HCT116 (cell line): ENCODE data around the gene CRIM1. TPM values are rescaled to one million over a fixed set of nuclear protein-coding genes. Genes with fewer than 3 reads are reported as not detected.

Experiments used
- ATAC-seq: fragments of 200-7000 bp; cut with Tn5 transposase; 2 replicates; pipeline ENCODE4 v1.9.1; 2020; ENCODE audit warnings: mild to moderate bottlenecking, moderate library complexity
- BruUV-seq: library from RNA; stranded (reverse); fragments of 400-500 nt; replicated peaks from 2 replicates; lab custom pipeline; 2021; lab: Mats Ljungman, UMichigan
- CTCF ChIA-PET: fragments of 300-600 bp; sonication (Branson Sonifier 250); formaldehyde crosslinking; loops from one replicate; lab custom pipeline; 2021; ENCODE audit warnings: antibody characterized with exemption; lab: Charles Lee
- POLR2A ChIA-PET: fragments of 300-600, 350-600 bp; sonication (Branson Sonifier 250); formaldehyde crosslinking; loops from one replicate; lab custom pipeline; 2021; ENCODE audit warnings: antibody characterized with exemption; lab: Charles Lee
- RAD21 ChIA-PET, 2 experiments: fragments of 300-600 bp; sonication (Branson Sonifier 250); formaldehyde crosslinking; loops; one replicate each; lab custom pipeline; 2023; ENCODE audit warnings: low total read pairs in 2 of 2; ENCODE audit not compliant: uncharacterized antibody in 2 of 2, unreplicated experiment in 2 of 2, low non-redundant PET in 1 of 2; lab: Charles Lee
- DNase-seq: peaks from one replicate; pipeline ENCODE4 v3.0.0-alpha.2; 2010; ENCODE audit warnings: low read depth, low spot score
- H2AFZ ChIP-seq: fragments of 200-600 bp; shearing (Covaris generic), sonication (generic); 2 replicates; pipeline ENCODE4 v1.6.1; 2017; ENCODE audit warnings: low read depth, mixed run types, mixed read lengths, antibody characterized with exemption, low read length; ENCODE audit not compliant: poor library complexity, severe bottlenecking
- H3K27ac ChIP-seq: 2 replicates; pipeline ENCODE4 v1.5.1; 2012; ENCODE audit warnings: low read depth, low read length
- H3K27me3 ChIP-seq: fragments of 200-600 bp; sonication (generic); 2 replicates; pipeline ENCODE4 v1.6.1; 2016; ENCODE audit warnings: mixed run types, low read length, mixed read lengths; ENCODE audit not compliant: insufficient read depth
- H3K36me3 ChIP-seq, 2 experiments: fragments of 200-500 bp in 1 of 2; fragments of 200-600 bp in 1 of 2; sonication (Bioruptor generic) in 1 of 2; sonication (generic) in 1 of 2; 2 replicates each; pipeline versions ENCODE4 v1.5.1 to v1.6.1; 2014 to 2016; ENCODE audit warnings: low read length in 2 of 2, inconsistent platforms in 1 of 2, mixed read lengths in 1 of 2, mixed run types in 1 of 2; ENCODE audit not compliant: insufficient read depth in 2 of 2, control insufficient read depth in 1 of 2
- H3K4me1 ChIP-seq, 2 experiments: fragments of 200-600 bp in 1 of 2; sonication (generic) in 1 of 2; 2 replicates each; pipeline versions ENCODE4 v1.5.1 to v1.6.1; 2012 to 2017; ENCODE audit warnings: low read length in 2 of 2, inconsistent platforms in 1 of 2, mild to moderate bottlenecking in 1 of 2, mixed read lengths in 1 of 2, mixed run types in 1 of 2, moderate library complexity in 1 of 2; ENCODE audit not compliant: insufficient read depth in 2 of 2, control insufficient read depth in 1 of 2
- H3K4me2 ChIP-seq: fragments of 200-600 bp; sonication (generic); 2 replicates; pipeline ENCODE4 v1.6.1; 2017; ENCODE audit warnings: mixed run types, low read length, mixed read lengths
- H3K4me3 ChIP-seq, 2 experiments: fragments of 200-600 bp in 1 of 2; sonication (generic) in 1 of 2; replicated peaks in 1 of 2; 2 replicates each; pipeline ENCODE4 v1.5.1; 2011 to 2016; ENCODE audit warnings: low read length in 2 of 2, control low read depth in 1 of 2, low read depth in 1 of 2, mild to moderate bottlenecking in 1 of 2, mixed read lengths in 1 of 2, mixed run types in 1 of 2
- H3K79me2 ChIP-seq: fragments of 200-600 bp; sonication (generic); 2 replicates; pipeline ENCODE4 v1.6.1; 2017; ENCODE audit warnings: mild to moderate bottlenecking, mixed run types, low read length, moderate library complexity, mixed read lengths; ENCODE audit not compliant: insufficient read depth
- H3K9ac ChIP-seq: fragments of 200-600 bp; sonication (generic); 2 replicates; pipeline ENCODE4 v1.6.1; 2016; ENCODE audit warnings: low read length, mixed read lengths
- H3K9me2 ChIP-seq: fragments of 200-600 bp; sonication (generic), shearing (Covaris generic); 2 replicates; pipeline ENCODE4 v1.6.1; 2017; ENCODE audit warnings: mixed run types, mild to moderate bottlenecking, moderate library complexity; ENCODE audit not compliant: insufficient read depth
- H3K9me3 ChIP-seq, 2 experiments: fragments of 200-500 bp in 1 of 2; fragments of 200-600 bp in 1 of 2; sonication (Bioruptor generic) in 1 of 2; sonication (generic) in 1 of 2; 2 replicates each; pipeline ENCODE4 v1.6.1; 2014 to 2017; ENCODE audit warnings: low read length in 2 of 2, mixed read lengths in 2 of 2, inconsistent platforms in 1 of 2, low read depth in 1 of 2, mild to moderate bottlenecking in 1 of 2, mixed run types in 1 of 2, moderate library complexity in 1 of 2; ENCODE audit not compliant: control insufficient read depth in 1 of 2, insufficient read depth in 1 of 2
- H4K20me1 ChIP-seq: fragments of 200-600 bp; sonication (generic), shearing (Covaris generic); 2 replicates; pipeline ENCODE4 v1.6.1; 2017; ENCODE audit warnings: mixed run types, mild to moderate bottlenecking, moderate library complexity; ENCODE audit not compliant: insufficient read depth
- CBX3 ChIP-seq: IDR thresholded peaks from 2 replicates; pipeline ENCODE4 v1.6.1; 2012; ENCODE audit warnings: low read depth
- ELF1 ChIP-seq: IDR thresholded peaks from 2 replicates; pipeline ENCODE4 v1.6.1; 2012; ENCODE audit warnings: low read depth, borderline replicate concordance
- EZH2 ChIP-seq: fragments of 200-600 bp; sonication (generic); IDR thresholded peaks from 2 replicates; pipeline ENCODE4 v1.6.1; 2017; ENCODE audit warnings: antibody characterized with exemption, mixed run types
- JUND ChIP-seq: IDR thresholded peaks from 2 replicates; pipeline ENCODE4 v1.6.1; 2012
- POLR2AphosphoS5 ChIP-seq: IDR thresholded peaks from 2 replicates; pipeline ENCODE4 v1.6.1; 2011; ENCODE audit warnings: mild to moderate bottlenecking, low read depth, low read length, moderate library complexity
- RAD21 ChIP-seq: IDR thresholded peaks from 2 replicates; pipeline ENCODE4 v1.6.1; 2012; ENCODE audit warnings: low read depth, mild to moderate bottlenecking
- SIN3A ChIP-seq: IDR thresholded peaks from 2 replicates; pipeline ENCODE4 v1.6.1; 2012; ENCODE audit warnings: low read depth
- SP1 ChIP-seq: IDR thresholded peaks from 2 replicates; pipeline ENCODE4 v1.6.1; 2012; ENCODE audit warnings: low read depth
- SRF ChIP-seq: IDR thresholded peaks from 2 replicates; pipeline ENCODE4 v1.6.1; 2012; ENCODE audit warnings: low read depth
- TCF7L2 ChIP-seq: IDR thresholded peaks from 2 replicates; pipeline ENCODE4 v1.7.0; 2011; ENCODE audit warnings: borderline replicate concordance, inconsistent platforms; ENCODE audit not compliant: insufficient read depth, insufficient read length; ENCODE audit errors: extremely low read depth
- YY1 ChIP-seq: IDR thresholded peaks from 2 replicates; pipeline ENCODE4 v1.6.1; 2011; ENCODE audit warnings: low read length, low read depth, moderate library complexity, mild to moderate bottlenecking; ENCODE audit not compliant: insufficient replicate concordance; ENCODE audit errors: extremely low read depth
- ZFX ChIP-seq: fragments of 450-650 bp; IDR thresholded peaks from 2 replicates; pipeline ENCODE4 v1.6.1; 2017
- ZNF274 ChIP-seq: fragments of 200-500 bp; sonication (Bioruptor generic); IDR thresholded peaks from 2 replicates; pipeline ENCODE4 v1.6.1; 2014; ENCODE audit warnings: mild to moderate bottlenecking, low read depth, low read length, inconsistent platforms
- intact Hi-C: fragments of 100-400 bp; cut with micrococcal nuclease; formaldehyde crosslinking; loops from 2 replicates; pipeline ENCODE4 v1.10.0; 2022
- total RNA-seq: library from RNA; stranded (reverse); gene quantifications from one replicate; pipeline ENCODE4 v1.2.1, GENCODE V29; 2021; ENCODE audit not compliant: unreplicated experiment
- TF ChIP-seq, protein P1 (sequence below): IDR thresholded peaks from 2 replicates; pipeline ENCODE4 v1.6.1; 2011; ENCODE audit warnings: mild to moderate bottlenecking, low read length, moderate library complexity; ENCODE audit not compliant: insufficient replicate concordance; ENCODE audit errors: extremely low read depth
- TF ChIP-seq, protein P2 (sequence below), 3 experiments: fragments of 200-600 bp in 1 of 3; sonication (generic) in 1 of 3; IDR thresholded peaks in 2 of 3; conservative IDR thresholded peaks in 1 of 3; 2 replicates each; pipeline ENCODE4 v1.5.1; 2012 to 2017; ENCODE audit warnings: low read depth in 2 of 3, low read length in 2 of 3, antibody characterized with exemption in 1 of 3, borderline replicate concordance in 1 of 3, control low read depth in 1 of 3, mild to moderate bottlenecking in 1 of 3, mixed read lengths in 1 of 3, mixed run types in 1 of 3, moderate library complexity in 1 of 3; ENCODE audit not compliant: insufficient read depth in 1 of 3

Gene CRIM1
- total RNA-seq, 1 experiment from 2014 or later: 27.2 TPM

DNA sequence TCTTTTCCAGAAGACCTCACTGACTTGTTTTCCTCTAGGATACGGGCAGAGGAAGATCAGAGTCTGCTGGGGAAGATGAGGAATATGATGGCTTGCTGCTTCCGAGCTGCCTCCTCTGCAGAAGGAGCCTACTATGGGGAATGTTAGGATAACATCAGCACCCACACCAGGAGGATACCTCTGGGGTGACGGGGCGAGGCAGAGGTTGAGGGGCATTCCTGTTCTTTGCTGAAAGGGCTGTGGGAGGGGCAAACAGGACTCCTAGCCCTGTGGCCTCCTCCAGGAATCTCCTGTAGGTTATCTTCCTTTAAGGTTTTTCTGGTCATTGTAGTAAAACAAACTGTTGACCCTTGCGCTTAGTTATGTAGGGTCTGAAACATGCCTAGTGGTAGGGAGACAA lies 102.5 kb downstream of the CRIM1 start:
- no peaks in the 10 kb centered on the region for H3K36me3 ChIP-seq
- no TSS peak for BruUV-seq
- H3K9me3 ChIP-seq: no peaks in the 10 kb centered on the region
- no peak overlapping the region for H3K9ac ChIP-seq
- no peak overlapping the region for H3K27ac ChIP-seq
- no peak for ATAC-seq
- intact Hi-C loops: loop anchor here (5.0 kb wide), 1 partner anchor 214 kb away; no protein-coding TSS in a partner anchor
- peaks cover 25 to 56% of the 10 kb centered on the region in 2 experiments for H3K4me1 ChIP-seq
- no peaks in the 10 kb centered on the region for H3K9me2 ChIP-seq
- DNase-seq: no peak
- POLR2A ChIA-PET: no interaction called here
- no peak overlapping the region for H3K4me3 ChIP-seq
- TF ChIP-seq ZFX: no peak
- TF ChIP-seq EZH2: no peak
- TF ChIP-seq SIN3A: no peak
- TF ChIP-seq ELF1: no peak
- TF ChIP-seq RAD21: no peak
- no peak for TF ChIP-seq POLR2AphosphoS5
- no peak for TF ChIP-seq CBX3
- no peak for TF ChIP-seq SP1
- TF ChIP-seq YY1: no peak
- no peak for TF ChIP-seq ZNF274
- TF ChIP-seq SRF: no peak
- no peak for TF ChIP-seq JUND
- no peaks in the 10 kb centered on the region for H3K27me3 ChIP-seq
- H3K79me2 ChIP-seq: no peaks in the 10 kb centered on the region; the same call in 1 of the 2 replicates
- no peaks in the 10 kb centered on the region for H4K20me1 ChIP-seq
- RAD21 ChIA-PET: no interaction called here
- no peak overlapping the region for H3K4me2 ChIP-seq
- CTCF ChIA-PET: no interaction called here
- H2AFZ ChIP-seq: no peak overlapping the region

DNA sequence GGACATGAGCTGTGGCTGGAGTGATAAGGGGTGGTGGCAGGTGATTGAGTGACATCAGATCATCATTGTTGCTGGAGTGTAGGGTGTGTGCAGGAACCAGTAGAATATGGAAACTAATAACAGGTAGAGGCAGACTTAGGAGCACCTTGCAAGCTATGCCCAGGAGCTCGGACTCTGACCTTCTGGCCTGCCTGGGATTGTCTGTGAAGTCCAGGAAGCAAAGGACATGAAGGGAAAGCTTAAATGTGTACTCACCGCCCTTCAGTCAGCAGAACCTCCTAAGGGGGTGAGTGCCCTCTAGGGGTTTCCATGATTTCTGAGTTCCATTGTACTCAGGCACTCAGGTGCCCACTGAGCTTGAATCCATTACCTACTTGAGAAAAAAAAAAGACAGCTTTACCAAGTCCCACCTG lies 104.2 kb downstream of the CRIM1 start:
- ChIA-PET RAD21 (interaction anchor here (0.9 to 1.4 kb wide), 5 partner anchors 92 to 107 kb away, joined by 3 to 5 read pairs (median 4); no protein-coding TSS in a partner anchor), CTCF (interaction anchor here (0.7 to 1.7 kb wide), 15 partner anchors 9 to 212 kb away, joined by 3 to 10 read pairs (median 4); no protein-coding TSS in a partner anchor), POLR2A (interaction anchor here (1.0 to 1.5 kb wide), 2 partner anchors 102 to 104 kb away, joined by 3 to 4 read pairs; partner anchors contain the start of gene CRIM1)
- no peaks in the 10 kb centered on the region for H3K36me3 ChIP-seq
- no peaks in the 10 kb centered on the region for H4K20me1 ChIP-seq
- DNase-seq (peak; percentile 64), ATAC-seq (peak; percentile 91)
- no peaks in the 10 kb centered on the region for H3K9me2 ChIP-seq
- H3K27me3 ChIP-seq: no peaks in the 10 kb centered on the region
- no peak overlapping the region for H3K27ac ChIP-seq
- no peaks in the 10 kb centered on the region; the same call in 1 of the 2 replicates for H3K79me2 ChIP-seq
- 0 out of 2 replicates have a peak overlapping the region, but pooled peaks have one; percentile 16 for H3K9ac ChIP-seq
- H3K9me3 ChIP-seq: no peaks in the 10 kb centered on the region
- H3K4me3 ChIP-seq: no peak overlapping the region
- peak overlapping the region; percentile 72 for H3K4me2 ChIP-seq
- BruUV-seq: no TSS peak
- intact Hi-C loops: loop anchor here (2.0 to 5.0 kb wide), 2 partner anchors 109 to 213 kb away; no protein-coding TSS in a partner anchor
- no peak overlapping the region for H2AFZ ChIP-seq
- peaks cover 25 to 41% of the 10 kb centered on the region in 2 experiments for H3K4me1 ChIP-seq
- TF ChIP-seq, protein P1, sequence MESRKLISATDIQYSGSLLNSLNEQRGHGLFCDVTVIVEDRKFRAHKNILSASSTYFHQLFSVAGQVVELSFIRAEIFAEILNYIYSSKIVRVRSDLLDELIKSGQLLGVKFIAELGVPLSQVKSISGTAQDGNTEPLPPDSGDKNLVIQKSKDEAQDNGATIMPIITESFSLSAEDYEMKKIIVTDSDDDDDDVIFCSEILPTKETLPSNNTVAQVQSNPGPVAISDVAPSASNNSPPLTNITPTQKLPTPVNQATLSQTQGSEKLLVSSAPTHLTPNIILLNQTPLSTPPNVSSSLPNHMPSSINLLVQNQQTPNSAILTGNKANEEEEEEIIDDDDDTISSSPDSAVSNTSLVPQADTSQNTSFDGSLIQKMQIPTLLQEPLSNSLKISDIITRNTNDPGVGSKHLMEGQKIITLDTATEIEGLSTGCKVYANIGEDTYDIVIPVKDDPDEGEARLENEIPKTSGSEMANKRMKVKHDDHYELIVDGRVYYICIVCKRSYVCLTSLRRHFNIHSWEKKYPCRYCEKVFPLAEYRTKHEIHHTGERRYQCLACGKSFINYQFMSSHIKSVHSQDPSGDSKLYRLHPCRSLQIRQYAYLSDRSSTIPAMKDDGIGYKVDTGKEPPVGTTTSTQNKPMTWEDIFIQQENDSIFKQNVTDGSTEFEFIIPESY: no peak
- TF ChIP-seq, protein P2, sequence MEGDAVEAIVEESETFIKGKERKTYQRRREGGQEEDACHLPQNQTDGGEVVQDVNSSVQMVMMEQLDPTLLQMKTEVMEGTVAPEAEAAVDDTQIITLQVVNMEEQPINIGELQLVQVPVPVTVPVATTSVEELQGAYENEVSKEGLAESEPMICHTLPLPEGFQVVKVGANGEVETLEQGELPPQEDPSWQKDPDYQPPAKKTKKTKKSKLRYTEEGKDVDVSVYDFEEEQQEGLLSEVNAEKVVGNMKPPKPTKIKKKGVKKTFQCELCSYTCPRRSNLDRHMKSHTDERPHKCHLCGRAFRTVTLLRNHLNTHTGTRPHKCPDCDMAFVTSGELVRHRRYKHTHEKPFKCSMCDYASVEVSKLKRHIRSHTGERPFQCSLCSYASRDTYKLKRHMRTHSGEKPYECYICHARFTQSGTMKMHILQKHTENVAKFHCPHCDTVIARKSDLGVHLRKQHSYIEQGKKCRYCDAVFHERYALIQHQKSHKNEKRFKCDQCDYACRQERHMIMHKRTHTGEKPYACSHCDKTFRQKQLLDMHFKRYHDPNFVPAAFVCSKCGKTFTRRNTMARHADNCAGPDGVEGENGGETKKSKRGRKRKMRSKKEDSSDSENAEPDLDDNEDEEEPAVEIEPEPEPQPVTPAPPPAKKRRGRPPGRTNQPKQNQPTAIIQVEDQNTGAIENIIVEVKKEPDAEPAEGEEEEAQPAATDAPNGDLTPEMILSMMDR (IDR thresholded peaks at IDR 0.05 in 2 of 3, conservative IDR thresholded peaks at IDR 0.05 in 1 of 3; ENCODE audit: borderline replicate concordance in 1 of 3, insufficient read depth in 1 of 3, low read depth in 2 of 3, low read length in 2 of 3): peak; percentile 53 to 64 (median 62); a peak in 5 of 6 replicates
- TF ChIP-seq EZH2 (no peak), TCF7L2 (no peak)
